ENCODE measurements around the gene DDX47. TPM values are rescaled to one million over a fixed set of nuclear protein-coding genes. Genes with fewer than 3 reads are reported as not detected.
"Not testable (repeated sequence)": the region's sequence is repeated elsewhere in the genome, so short reads cannot be mapped to it uniquely, and the experiment has no call there.

The DDX47 gene
- total RNA-seq, 1 donor from 2014 or later: 87.6 TPM

- intact Hi-C loops (cut with micrococcal nuclease): no loop called here
Observed at GRCh38 chr12:12868477-12869235, 55.5 kb downstream of the DDX47 start.

DNA sequence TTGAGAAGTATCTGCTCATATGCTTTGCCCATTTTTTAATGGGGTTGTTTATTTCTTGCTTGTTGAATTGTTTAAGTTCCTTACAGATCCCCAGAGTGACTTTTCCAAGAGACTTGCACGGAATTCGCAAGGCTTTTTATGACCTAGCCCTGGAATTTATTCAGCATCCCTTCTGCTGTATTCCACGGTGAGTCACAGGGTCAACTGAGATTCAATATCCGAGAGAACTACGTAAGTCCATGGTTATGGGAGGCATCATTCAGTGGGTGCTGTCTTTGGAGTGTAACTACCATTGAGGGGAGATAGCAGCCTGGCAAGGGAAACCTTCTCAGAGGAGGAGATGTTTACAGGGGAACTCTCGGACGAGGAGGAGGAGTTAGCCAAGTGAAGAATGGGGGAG is 57.3 kb downstream of the DDX47 start:
- intact Hi-C loops (cut with micrococcal nuclease): no loop called here

DNA sequence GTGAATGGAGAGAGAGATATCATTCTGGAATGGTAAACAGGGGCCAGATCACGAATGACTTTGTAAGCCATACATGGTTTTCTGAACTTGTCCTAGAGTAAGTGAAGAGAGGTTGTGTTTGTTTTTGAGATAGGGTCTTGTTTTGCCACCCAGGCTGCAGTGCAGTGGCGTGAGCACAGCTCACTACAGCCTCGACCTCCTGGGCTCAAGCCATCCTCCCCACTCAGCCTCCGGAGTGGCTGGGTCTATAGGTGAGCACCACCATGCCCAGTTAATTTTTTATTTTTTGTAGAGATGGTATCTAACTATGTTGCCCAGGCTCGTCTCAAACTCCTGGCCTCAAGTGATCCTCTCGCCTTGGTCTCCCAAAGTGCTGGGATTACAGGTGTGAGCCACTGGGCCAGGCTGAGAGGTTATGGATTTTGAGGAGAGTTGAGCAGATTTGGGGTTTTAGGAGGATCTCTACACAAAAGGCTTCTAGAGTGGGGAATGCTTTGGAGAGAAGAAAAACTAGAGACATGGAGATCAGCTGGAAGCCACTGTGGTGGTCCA is 58.5 kb downstream of the DDX47 start:
- intact Hi-C loops (cut with micrococcal nuclease): no loop called here

DNA sequence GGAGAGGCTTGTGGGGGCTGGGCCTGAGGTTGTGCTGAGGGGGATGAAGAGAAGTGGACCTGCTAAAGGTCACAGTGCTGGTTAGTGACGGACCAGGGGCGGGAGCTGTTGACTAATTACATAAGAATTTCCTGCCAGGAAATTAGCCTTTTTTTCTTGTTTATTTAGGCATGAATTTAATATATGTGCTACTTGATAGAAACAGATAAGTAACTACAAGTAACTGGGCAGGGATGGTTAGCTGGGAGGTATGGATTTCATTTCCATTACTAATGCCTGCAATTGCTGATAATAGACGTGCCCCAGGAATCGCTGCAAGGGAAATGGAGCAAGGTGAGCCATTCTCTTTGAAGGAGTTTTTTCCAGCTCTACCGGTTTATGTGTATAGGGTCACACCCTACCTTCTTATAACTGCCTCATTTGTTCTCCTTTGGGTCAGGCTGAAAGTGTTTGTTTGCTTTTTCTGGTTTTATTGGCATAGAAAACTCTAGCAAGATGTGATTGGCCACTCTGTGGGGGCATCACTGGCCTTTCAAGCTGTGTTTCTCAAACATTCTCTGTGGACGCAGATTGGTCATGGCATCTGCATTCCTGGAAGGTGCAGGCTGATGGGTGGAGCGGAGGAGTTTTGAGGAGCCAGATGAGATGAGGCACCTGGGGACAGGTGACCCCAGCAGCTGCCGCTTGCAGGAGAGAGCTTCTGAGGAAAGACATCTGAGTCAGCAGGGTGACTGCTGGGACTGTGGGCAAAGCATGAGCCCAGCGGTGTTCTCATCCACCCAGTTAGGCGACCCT is 59.2 kb downstream of the DDX47 start:
- intact Hi-C loops (cut with micrococcal nuclease): no loop called here

- intact Hi-C loops (cut with micrococcal nuclease): no loop called here
Observed at GRCh38 chr12:12872934-12873275, 59.8 kb downstream of the DDX47 start.

DNA sequence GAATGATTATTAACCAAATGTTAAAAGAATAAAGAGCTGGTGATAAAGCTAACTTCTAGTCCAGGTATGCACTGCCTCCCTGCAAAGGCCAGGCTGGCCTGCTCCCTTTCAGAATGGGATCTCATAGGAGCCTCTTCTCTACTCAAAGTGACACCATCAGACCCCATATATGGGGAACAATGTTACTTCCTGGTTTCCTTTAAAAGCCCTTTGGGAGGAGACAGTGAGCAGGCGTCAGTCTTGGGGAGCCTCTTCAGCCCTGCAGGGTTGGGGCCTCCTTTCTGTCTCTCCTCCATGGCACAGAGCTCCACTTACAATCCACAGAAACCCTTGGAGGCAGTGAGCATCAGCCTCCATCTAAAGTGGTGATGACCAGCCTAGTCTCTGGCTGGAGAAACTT is 60.9 kb downstream of the DDX47 start:
- intact Hi-C loops (cut with micrococcal nuclease): no loop called here

- intact Hi-C loops (cut with micrococcal nuclease): not testable (repeated sequence)
Observed at GRCh38 chr12:12875301-12875700, 62.2 kb downstream of the DDX47 start.

- intact Hi-C loops (cut with micrococcal nuclease): no loop called here
Observed at GRCh38 chr12:12877153-12877768, 64.1 kb downstream of the DDX47 start.

DNA sequence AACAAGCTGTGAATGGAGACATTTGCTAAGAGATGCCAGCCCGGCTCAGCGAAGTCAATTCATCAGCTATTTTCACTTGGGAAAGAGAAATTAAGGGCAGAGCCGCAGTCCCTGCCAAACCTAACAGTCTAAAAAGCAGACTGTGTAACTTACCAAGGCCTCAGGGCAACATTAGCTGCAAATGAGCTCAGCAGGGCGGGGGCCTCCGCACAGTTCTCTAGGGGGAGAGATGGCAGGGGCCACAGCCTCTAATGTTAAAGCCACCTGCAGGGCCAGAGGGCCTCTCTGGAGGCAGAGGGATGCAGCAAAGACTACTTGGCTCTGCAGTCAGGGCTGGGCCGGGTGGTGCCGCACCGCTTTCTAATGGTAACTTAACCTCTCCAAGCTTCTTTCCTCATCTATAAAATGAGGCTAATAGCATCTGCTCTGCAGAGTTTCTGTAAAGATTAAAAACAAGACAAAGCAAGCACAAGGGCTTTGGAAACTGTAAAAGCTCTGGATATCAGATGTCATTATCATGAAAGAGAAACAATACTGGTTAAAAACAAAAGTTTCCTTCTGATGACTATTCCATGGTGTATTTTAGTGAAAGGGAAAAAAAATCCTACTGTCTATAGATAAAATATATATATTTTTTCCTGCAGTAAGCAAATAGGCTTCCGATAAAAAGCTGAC is 64.8 kb downstream of the DDX47 start:
- intact Hi-C loops (cut with micrococcal nuclease): no loop called here

Other genes starting within 250 kb of the DDX47 start
- gene CREBL2, start 201.5 kb upstream of the DDX47 start, total RNA-seq: 19.0 and 20.4 TPM in 2 replicates
- 7.1 and 7.6 TPM in 2 replicates for gene GPR19, start 117.2 kb upstream of the DDX47 start, total RNA-seq
- gene CDKN1B, start 96.0 kb upstream of the DDX47 start, total RNA-seq: 93.0 and 96.9 TPM in 2 replicates
- 7.3 and 11.0 TPM in 2 replicates for gene APOLD1, start 27.7 kb upstream of the DDX47 start, total RNA-seq
- gene GPRC5A, start 78.2 kb downstream of the DDX47 start, total RNA-seq: not detected in 2 replicates
- not detected in 2 replicates for gene GPRC5D, start 138.8 kb downstream of the DDX47 start, total RNA-seq
- gene HEBP1, start 186.9 kb downstream of the DDX47 start, total RNA-seq: 7.6 and 8.0 TPM in 2 replicates
- gene FAM234B, start 231.0 kb downstream of the DDX47 start, total RNA-seq: 3.8 and 4.1 TPM in 2 replicates